ENCODE results near the gene RNF166.
A peak's percentile ranks its signal among the peaks of the same experiment; 100 is the strongest.
"Not testable (repeated sequence)": the region's sequence is repeated elsewhere in the genome, so short reads cannot be mapped to it uniquely, and the experiment has no call there.

RNF166 gene

DNA sequence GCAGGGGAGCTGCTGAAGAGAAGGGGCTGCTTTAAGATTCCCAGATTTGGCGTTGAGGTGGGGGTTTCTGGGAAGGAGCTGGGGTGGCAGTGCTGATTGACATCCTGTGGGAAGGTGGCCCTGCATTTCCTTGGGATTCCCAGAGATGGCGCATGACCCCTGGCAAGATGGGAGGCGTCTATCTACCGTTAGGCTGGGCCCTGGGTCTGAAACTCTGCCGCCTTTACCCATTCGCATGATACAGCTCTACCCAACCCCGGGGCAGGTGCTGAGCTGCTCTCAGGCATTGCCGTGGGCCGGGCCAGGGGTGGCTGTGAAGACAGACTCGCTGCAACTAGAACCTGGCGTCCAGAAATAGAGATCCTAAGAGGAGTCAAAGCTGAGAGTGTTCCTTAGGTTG, 33.4 kb downstream of the RNF166 start:
- no peak overlapping the region for H3K4me3 Mint-ChIP-seq
- no peaks in the 10 kb centered on the region for H3K4me1 Mint-ChIP-seq (ENCODE audit: low read depth)
- peaks cover 4% of the 10 kb centered on the region for H3K36me3 Mint-ChIP-seq (ENCODE audit: low read depth)
- no peaks in the 10 kb centered on the region for H3K9me3 Mint-ChIP-seq
- no peaks in the 10 kb centered on the region for H3K27me3 Mint-ChIP-seq
- no peak overlapping the region for H3K27ac Mint-ChIP-seq

DNA sequence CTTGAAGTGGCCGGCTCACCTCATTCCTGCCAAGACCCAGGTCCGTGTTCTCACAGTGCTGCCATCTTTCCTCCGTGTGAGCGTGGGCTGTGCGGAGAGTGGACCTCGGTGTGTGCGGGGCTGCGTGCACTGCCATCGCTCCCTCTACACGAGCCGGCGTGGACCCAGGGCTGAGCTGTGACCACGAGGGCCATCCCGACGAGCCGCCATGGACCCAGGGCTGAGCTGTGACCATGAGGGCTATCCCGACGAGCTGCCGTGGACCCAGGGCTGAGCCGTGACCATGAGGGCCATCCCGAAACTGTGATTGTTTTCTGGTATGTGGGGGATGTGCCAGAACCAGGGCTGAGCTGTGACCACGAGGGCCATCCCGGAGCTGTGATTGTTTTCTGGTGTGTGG, 34.4 kb downstream of the RNF166 start:
- no peaks in the 10 kb centered on the region for H3K4me1 Mint-ChIP-seq (ENCODE audit: low read depth)
- no peaks in the 10 kb centered on the region for H3K27me3 Mint-ChIP-seq
- H3K4me3 Mint-ChIP-seq: no peak overlapping the region
- H3K36me3 Mint-ChIP-seq (ENCODE audit: low read depth): peaks cover 4% of the 10 kb centered on the region
- no peak overlapping the region for H3K27ac Mint-ChIP-seq
- H3K9me3 Mint-ChIP-seq: no peaks in the 10 kb centered on the region

DNA sequence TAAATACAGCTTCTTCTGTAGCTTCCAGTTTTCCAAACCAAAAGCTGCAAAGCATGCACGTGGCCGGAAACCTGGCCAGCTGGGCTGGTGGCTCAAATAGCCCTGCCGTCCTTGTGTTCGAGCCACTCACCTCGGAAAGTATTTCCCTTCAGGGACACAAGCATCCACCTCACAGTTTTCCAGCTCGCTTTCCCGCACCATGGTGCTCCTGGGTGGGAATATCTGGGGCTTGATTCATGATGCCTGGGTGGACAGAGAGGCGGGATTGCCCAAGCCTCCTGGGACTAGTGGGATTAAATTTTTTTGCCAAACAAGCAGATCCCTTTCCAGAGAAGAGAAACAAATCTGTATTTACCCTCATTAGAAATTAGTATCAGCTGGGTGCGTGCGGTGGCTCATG, 36.2 kb downstream of the RNF166 start:
- Mint-ChIP-seq H3K27me3 (no peaks in the 10 kb centered on the region), H3K27ac (no peak overlapping the region), H3K4me3 (no peak overlapping the region), H3K9me3 (no peaks in the 10 kb centered on the region), H3K4me1 (ENCODE audit: low read depth) (peaks cover 1% of the 10 kb centered on the region), H3K36me3 (ENCODE audit: low read depth) (peaks cover 4% of the 10 kb centered on the region)

DNA sequence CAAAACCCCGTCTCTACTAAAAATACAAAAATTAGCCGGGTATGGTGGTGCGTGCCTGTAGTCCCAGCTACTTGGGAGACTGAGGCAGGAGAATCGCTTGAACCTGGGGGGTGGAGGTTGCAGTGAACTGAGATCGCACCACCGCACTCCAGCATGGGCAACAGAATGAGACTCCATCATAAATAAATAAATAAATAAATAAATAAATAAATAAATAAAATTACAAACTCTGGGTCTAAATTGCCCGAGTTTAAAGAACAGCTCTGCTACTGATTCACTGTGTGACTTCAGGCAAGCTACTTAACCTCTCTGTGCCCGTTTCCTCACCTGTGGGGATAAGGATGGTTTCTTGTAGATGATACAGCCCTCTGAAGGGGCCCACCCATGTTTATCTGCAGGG, 36.7 kb downstream of the RNF166 start:
- H3K27me3 Mint-ChIP-seq, H3K27ac Mint-ChIP-seq: not testable (repeated sequence)

DNA sequence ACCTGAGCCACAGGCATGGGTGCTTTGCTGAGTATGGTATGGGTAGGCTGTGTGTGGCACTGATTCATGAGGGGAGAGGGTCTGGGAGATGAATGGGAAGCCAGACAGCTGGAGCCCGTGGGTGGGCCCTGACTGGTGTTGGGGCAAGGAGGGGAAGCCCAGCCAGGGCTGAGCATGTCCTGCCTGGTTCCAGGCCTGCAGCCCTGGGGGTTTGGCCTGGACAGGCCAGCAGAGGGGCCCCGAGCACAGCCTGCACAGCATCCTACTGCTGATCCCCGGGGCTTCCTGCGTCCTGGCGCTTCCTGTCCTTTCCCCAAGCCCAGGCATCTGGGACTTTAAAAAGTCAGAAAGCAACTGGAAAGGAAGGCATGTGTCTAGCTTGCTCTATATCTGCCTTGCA, 38.7 kb downstream of the RNF166 start:
- Mint-ChIP-seq H3K27ac (no peak overlapping the region), H3K9me3 (no peaks in the 10 kb centered on the region), H3K27me3 (no peaks in the 10 kb centered on the region), H3K36me3 (ENCODE audit: low read depth) (peaks cover 4% of the 10 kb centered on the region), H3K4me1 (ENCODE audit: low read depth) (peaks cover 7% of the 10 kb centered on the region), H3K4me3 (no peak overlapping the region)

More for the DNA sequence above, 36.7 kb downstream of the RNF166 start:
- H3K4me3 Mint-ChIP-seq; H3K4me1 Mint-ChIP-seq (ENCODE audit: low read depth); H3K36me3 Mint-ChIP-seq (ENCODE audit: low read depth); H3K9me3 Mint-ChIP-seq: not testable (repeated sequence)

DNA sequence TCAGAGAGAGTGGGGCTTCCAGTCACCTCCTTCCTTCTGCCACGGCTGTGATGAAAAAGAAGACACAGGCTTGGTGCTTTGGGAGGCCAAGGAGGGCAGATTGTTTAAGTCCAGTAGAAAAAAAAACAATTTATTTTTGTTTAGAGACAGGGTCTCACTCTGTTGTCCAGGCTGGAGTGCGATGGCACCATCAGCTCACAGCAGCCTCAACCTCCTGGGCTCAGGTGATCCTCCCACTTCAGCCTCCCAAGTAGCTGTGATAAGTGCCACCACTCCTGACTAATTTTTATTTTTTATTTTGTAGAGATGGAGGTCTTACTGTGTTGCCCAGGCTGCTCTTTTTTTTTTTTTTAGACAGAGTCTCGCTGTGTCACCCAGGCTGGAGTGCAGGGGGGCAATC, 40.6 kb downstream of the RNF166 start:
- H3K27me3 Mint-ChIP-seq: no peaks in the 10 kb centered on the region
- H3K36me3 Mint-ChIP-seq (ENCODE audit: low read depth): peaks cover 4% of the 10 kb centered on the region
- H3K4me3 Mint-ChIP-seq: no peak overlapping the region
- H3K4me1 Mint-ChIP-seq (ENCODE audit: low read depth): peaks cover 21% of the 10 kb centered on the region
- H3K27ac Mint-ChIP-seq: no peak overlapping the region
- H3K9me3 Mint-ChIP-seq: no peaks in the 10 kb centered on the region

DNA sequence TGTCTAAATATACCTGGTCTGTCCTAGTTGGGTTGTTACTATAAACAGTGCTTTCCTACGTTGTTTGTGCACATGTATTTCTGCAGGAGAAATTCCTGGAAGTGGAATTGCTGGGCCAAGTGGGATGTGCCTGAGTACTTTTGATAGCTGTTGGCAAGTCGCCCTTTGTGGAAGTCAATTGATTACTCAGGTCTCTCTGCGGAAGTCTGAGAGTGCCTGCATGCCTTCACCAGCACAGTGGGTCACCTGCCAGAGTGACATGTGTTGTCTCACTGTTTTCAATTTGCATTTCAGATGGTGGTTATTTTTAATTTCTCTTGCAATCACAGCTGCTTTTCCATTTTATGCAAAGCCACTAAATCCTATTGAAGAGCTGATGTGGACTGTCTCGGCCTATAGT, 41.1 kb downstream of the RNF166 start:
- peaks cover 23% of the 10 kb centered on the region for H3K4me1 Mint-ChIP-seq (ENCODE audit: low read depth)
- peaks cover 4% of the 10 kb centered on the region for H3K36me3 Mint-ChIP-seq (ENCODE audit: low read depth)
- no peaks in the 10 kb centered on the region for H3K9me3 Mint-ChIP-seq
- no peak overlapping the region for H3K27ac Mint-ChIP-seq
- peak overlapping the region; percentile 9 for H3K4me3 Mint-ChIP-seq
- H3K27me3 Mint-ChIP-seq: no peaks in the 10 kb centered on the region

DNA sequence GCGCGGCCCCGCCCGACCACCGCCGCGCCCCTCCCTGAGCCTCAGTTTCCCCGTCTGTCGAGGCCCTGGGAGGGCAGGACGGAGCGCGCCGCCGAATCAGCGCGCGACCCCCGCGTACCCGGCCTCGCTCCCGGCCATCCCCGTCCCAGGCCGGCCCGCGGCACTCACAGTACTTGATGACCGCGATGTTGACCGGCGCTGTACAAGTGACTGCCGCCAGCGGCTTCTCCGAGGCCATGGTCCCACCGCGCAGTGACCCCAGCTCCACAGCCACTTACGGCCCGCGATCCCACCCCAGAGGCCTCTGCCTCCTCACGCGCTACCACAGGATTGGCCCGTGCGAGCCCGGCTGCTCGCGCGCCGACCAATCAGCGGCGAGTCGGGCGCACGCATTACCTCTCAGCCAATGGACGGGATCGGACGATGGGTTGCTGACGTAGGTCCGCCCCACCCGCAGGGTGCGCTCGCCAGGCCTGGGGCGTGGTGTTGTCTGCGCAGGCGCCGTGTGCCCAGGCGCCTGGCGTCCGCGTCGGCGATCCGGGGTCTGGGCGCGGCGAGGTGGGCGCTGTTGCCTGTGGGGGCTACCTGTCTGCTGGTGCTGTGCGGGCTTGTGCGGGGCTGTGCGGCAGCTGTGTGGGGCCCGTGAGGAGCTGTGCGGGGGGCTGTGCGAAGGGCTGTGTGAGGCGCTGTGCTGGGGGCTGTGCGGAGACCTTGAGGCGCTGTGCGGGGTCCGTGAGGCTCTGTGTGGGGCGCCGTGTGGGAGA, 43.2 kb downstream of the RNF166 start, which contains the start of gene MVD:
Gene MVD, minus strand, starts transcription at position 249 of the 764 bp plus-strand sequence. Its CDS starts 11 bp downstream, at position 238.
- no peaks in the 10 kb centered on the region for H3K27me3 Mint-ChIP-seq

DNA sequence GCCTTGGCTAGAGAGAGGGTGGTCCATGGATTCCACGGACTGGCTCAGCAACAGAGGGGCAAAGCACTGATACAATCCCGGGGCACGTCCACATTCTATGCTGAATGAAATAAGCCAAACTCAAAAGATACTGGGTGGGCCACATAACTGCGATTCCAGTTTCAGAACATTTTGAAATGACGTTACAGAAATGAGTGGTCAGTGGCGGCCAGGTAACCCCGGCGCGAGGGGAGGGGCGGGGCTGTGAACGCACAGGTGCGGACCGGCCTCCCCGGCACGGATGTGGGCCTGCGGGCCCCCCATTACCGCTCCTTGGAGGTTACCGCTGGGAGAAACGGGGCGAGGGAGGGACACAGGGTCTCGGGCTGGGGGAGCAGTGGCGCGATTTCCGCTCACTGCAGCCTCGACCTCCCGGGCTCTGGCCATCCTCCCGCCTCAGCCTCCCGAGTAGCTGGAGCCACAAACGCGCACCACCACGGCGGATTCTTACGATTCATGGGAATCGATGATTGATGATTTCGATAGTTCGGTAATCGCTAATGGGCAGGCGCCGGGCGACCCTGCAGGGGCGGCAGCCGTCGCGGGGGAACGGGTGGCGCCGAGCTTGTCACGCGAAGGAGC, 43.9 kb downstream of the RNF166 start:
- Mint-ChIP-seq H3K4me3 (peak overlapping the region; percentile 89), H3K27me3 (no peaks in the 10 kb centered on the region), H3K36me3 (ENCODE audit: low read depth) (no peaks in the 10 kb centered on the region), H3K4me1 (ENCODE audit: low read depth) (peaks cover 25% of the 10 kb centered on the region), H3K27ac (peak overlapping the region; percentile 86), H3K9me3 (no peaks in the 10 kb centered on the region)

More for the DNA sequence above, 43.2 kb downstream of the RNF166 start, which contains the start of gene MVD:
- Mint-ChIP-seq H3K4me1 (ENCODE audit: low read depth) (peaks cover 25% of the 10 kb centered on the region), H3K36me3 (ENCODE audit: low read depth) (no peaks in the 10 kb centered on the region), H3K9me3 (no peaks in the 10 kb centered on the region), H3K27ac (peak within 1 kb of the TSS; percentile 90), H3K4me3 (peak within 1 kb of the TSS; percentile 89)

DNA sequence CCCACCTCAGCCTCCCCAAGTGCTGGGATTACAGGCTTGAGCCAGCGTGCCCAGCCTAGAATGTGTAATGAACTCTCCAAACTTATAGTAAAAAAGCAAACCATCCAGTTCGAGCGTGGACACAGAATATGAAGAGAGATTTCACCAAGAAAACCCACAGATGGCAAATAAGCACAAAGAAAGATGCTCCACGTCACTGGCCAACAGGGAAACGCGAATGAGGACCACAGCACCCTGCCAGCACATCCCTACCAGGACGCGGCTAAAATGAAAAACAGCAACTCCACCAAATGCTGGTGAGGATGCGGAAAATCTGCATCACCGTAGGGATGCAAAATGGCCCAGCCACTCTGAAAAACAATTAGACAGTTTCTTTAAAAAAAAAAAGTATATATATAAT, 44.7 kb downstream of the RNF166 start:
- H3K4me3 Mint-ChIP-seq: peak overlapping the region; percentile 18
- H3K4me1 Mint-ChIP-seq (ENCODE audit: low read depth): peaks cover 25% of the 10 kb centered on the region
- H3K27me3 Mint-ChIP-seq: no peaks in the 10 kb centered on the region
- H3K9me3 Mint-ChIP-seq: no peaks in the 10 kb centered on the region
- H3K36me3 Mint-ChIP-seq (ENCODE audit: low read depth): no peaks in the 10 kb centered on the region
- H3K27ac Mint-ChIP-seq: no peak overlapping the region

DNA sequence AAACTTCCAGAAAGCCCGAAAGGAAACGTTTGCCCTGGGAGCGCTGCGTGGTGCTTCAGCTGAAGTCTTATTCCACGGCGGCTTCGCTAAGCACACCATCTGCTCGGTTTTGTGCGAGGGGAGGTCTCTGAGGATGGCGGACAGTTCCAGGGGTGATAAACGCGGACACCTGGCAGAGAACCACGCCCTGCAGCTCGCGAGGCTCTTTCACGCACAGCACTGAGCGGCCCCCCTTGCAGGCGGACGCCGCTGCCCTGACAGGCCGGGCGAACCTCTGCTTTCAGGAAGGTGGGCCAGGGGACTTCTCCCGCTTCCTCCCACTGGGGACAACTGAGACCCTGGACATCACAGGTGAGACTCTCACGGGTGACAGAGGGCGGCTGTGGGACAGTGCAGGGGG, 47.0 kb downstream of the RNF166 start:
- H3K27me3 Mint-ChIP-seq: no peaks in the 10 kb centered on the region
- H3K4me1 Mint-ChIP-seq (ENCODE audit: low read depth): peaks cover 20% of the 10 kb centered on the region
- peaks cover 7% of the 10 kb centered on the region for H3K36me3 Mint-ChIP-seq (ENCODE audit: low read depth)

DNA sequence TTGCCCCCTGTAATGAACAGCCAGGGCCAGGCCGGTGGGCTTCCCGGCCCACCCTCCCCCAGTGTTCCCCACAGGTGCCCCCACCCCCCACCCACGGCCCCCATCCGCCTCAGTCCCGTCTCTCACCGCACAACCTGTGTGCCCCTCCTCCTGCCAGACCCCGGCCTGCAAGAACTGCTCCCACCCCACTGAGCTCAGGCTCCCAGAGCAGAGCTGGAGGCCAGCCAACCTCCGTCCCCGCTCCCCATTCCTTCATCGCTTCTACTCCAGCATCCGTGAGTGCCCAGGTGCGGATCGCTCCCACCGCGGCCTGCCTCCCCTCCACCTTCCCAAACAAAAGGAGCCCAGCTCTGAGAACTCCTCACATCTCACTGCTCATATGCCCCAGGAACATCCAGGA, 47.5 kb downstream of the RNF166 start:
- no peak overlapping the region for H3K4me3 Mint-ChIP-seq
- no peaks in the 10 kb centered on the region for H3K27me3 Mint-ChIP-seq
- peaks cover 7% of the 10 kb centered on the region for H3K36me3 Mint-ChIP-seq (ENCODE audit: low read depth)
- peaks cover 18% of the 10 kb centered on the region for H3K4me1 Mint-ChIP-seq (ENCODE audit: low read depth)
- no peak overlapping the region for H3K27ac Mint-ChIP-seq
- H3K9me3 Mint-ChIP-seq: no peaks in the 10 kb centered on the region

More for the DNA sequence above, 47.0 kb downstream of the RNF166 start:
- Mint-ChIP-seq H3K27ac (no peak overlapping the region), H3K9me3 (no peaks in the 10 kb centered on the region), H3K4me3 (no peak overlapping the region)

DNA sequence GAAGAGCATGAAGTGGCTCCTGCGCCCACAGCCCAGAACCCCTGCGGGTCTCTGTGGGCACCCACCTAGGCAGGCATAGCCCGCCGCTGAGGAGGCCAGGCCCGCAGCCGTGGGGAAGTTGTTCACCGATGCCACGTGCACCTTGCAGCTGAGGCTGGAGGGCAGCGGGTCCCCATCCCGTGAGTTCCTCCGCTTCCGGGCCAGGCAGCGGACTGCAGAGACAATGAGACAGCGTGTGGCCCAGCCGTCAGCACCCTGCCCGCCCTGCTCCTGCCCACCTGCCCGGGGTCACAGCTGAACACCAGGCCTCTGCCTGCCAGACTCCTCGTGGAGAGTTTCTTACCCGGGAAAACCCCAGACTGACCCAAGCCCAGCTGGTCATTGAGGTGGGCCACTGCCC, 48.8 kb downstream of the RNF166 start:
- no peak overlapping the region for H3K27ac Mint-ChIP-seq
- peaks cover 18% of the 10 kb centered on the region for H3K4me1 Mint-ChIP-seq (ENCODE audit: low read depth)
- H3K27me3 Mint-ChIP-seq: no peaks in the 10 kb centered on the region
- peaks cover 7% of the 10 kb centered on the region for H3K36me3 Mint-ChIP-seq (ENCODE audit: low read depth)
- H3K4me3 Mint-ChIP-seq: no peak overlapping the region
- no peaks in the 10 kb centered on the region for H3K9me3 Mint-ChIP-seq

DNA sequence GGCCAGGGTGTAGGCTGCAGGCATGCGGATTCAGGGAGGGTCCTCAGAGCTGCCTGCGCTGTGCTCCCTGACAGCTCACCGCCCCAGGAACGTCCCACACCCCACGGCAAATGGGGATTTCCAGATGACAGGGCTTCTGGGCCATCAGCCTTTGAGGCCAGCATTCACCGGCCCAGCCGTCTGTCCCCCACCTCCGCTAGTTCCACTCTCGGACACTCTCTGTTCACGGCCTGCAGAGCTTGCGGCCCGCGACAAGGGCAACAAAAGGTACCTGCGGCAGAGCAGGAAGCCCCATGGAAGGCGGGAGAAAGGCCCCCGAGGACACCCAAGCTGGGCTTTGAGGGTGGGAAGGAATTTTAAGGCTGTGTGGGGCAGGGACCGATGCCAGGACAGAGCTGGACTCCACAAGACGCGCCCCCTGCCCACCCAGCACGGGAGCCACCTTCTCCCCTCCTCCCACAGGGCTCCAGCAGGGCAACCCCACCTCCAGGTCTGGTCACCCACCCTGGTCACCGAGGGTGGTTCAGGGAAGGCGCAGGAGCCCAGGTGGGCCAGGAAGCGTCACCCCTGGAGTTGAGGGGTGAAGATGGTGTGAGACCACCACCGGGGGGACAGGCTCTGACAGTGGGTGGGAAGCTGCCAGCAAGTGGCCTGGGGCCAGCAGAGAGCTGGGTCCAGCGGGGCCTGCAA, 49.8 kb downstream of the RNF166 start:
- Mint-ChIP-seq H3K27me3 (no peaks in the 10 kb centered on the region), H3K27ac (no peak overlapping the region), H3K36me3 (ENCODE audit: low read depth) (peaks cover 7% of the 10 kb centered on the region), H3K9me3 (no peaks in the 10 kb centered on the region), H3K4me1 (ENCODE audit: low read depth) (peaks cover 14% of the 10 kb centered on the region), H3K4me3 (no peak overlapping the region)

DNA sequence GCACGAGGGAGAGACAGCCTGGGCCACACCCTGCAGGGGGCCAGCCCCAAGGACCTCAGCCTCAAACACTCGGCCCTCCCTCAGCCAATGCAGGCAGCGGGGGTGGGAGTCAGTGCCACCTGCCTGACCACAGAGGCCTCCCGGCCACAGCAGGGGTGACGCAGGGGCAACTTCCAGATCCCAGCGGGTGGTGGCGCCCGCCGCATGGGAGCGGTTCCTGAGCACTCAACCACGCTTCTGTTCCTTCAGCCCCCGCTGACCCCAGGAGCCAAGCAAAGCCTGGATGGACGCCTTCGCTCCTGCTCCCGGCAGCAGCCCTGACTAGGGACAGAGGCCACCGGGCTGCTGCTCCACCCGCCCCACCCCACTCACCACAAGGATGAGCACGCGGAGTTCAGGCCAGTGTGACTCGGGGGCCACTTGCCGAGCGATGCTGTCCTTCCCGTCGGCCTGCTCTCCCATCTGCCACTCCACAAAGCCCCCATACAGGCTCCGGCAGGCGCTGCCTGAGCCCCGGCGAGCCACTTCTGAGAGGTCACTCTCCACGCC, 50.4 kb downstream of the RNF166 start:
- Mint-ChIP-seq H3K27me3 (no peaks in the 10 kb centered on the region), H3K4me1 (ENCODE audit: low read depth) (peaks cover 12% of the 10 kb centered on the region), H3K27ac (no peak overlapping the region), H3K9me3 (no peaks in the 10 kb centered on the region), H3K4me3 (no peak overlapping the region), H3K36me3 (ENCODE audit: low read depth) (peaks cover 7% of the 10 kb centered on the region)
